HEK293 (cell line): ENCODE data around the gene NELL2.
A peak's percentile ranks its signal among the peaks of the same experiment; 100 is the strongest.

ENCODE experiments used
- CTCF ChIA-PET: fragments of 350-600 bp; formaldehyde crosslinking; extraction: SDS; loops from one replicate; lab custom pipeline; 2021; ENCODE audit warnings: antibody characterized with exemption; lab: Yijun Ruan, JAX
- POLR2A ChIA-PET: fragments of 300-600 bp; formaldehyde crosslinking; extraction: SDS; loops from one replicate; lab custom pipeline; 2020; ENCODE audit warnings: antibody characterized with exemption, inconsistent platforms; lab: Yijun Ruan, JAX
- H3K27ac ChIP-seq: fragments of 200-500 bp; sonication (Bioruptor generic); 2 replicates; pipeline ENCODE4 v1.5.1; 2014; ENCODE audit warnings: low read depth, low read length, control low read depth, inconsistent platforms; ENCODE audit errors: extremely low read depth
- H3K36me3 ChIP-seq, 2 experiments: fragments of 200-500 bp in 1 of 2; sonication (Bioruptor generic) in 1 of 2; 1 replicate in 1 of 2; 2 replicates in 1 of 2; pipeline ENCODE4 v1.5.1; 2014 to 2017; ENCODE audit warnings: inconsistent platforms in 2 of 2, low read length in 2 of 2; ENCODE audit not compliant: control insufficient read depth in 2 of 2, insufficient read depth in 1 of 2
- H3K4me1 ChIP-seq: fragments of 200-500 bp; sonication (Bioruptor generic); 2 replicates; pipeline ENCODE4 v1.5.1; 2014; ENCODE audit warnings: mild to moderate bottlenecking, low read length, inconsistent platforms; ENCODE audit not compliant: control insufficient read depth, insufficient read depth
- H3K4me3 ChIP-seq: 2 replicates; pipeline ENCODE4 v1.5.1; 2011; ENCODE audit warnings: low read depth, mild to moderate bottlenecking, control low read depth, low read length, moderate library complexity
- H3K9me3 ChIP-seq: fragments of 200-500 bp; sonication (Bioruptor generic); 2 replicates; pipeline ENCODE4 v1.5.1; 2014; ENCODE audit warnings: low read depth, low read length, inconsistent platforms; ENCODE audit not compliant: control insufficient read depth, insufficient read depth
- BCL11B ChIP-seq: fragments of 450-650 bp; formaldehyde crosslinking; IDR thresholded peaks from 2 replicates; pipeline ENCODE4 v1.5.1; 2016; ENCODE audit warnings: low read depth, missing biosample characterization, missing genetic modification characterization
- EGR2 ChIP-seq: fragments of 450-650 bp; formaldehyde crosslinking; IDR thresholded peaks from 2 replicates; pipeline ENCODE4 v1.5.1; 2016; ENCODE audit warnings: low read depth, missing biosample characterization, missing genetic modification characterization
- GLIS1 ChIP-seq: fragments of 450-650 bp; formaldehyde crosslinking; IDR thresholded peaks from 2 replicates; pipeline ENCODE4 v1.5.1; 2016; ENCODE audit warnings: missing biosample characterization, missing genetic modification characterization
- IKZF3 ChIP-seq: fragments of 450-650 bp; IDR thresholded peaks from 2 replicates; pipeline ENCODE4 v1.5.0; 2018; ENCODE audit warnings: missing biosample characterization, mild to moderate bottlenecking, missing genetic modification characterization, moderate library complexity
- KLF16 ChIP-seq: fragments of 450-650 bp; formaldehyde crosslinking; IDR thresholded peaks from 2 replicates; pipeline ENCODE4 v1.5.1; 2017; ENCODE audit warnings: missing biosample characterization, missing genetic modification characterization
- SP2 ChIP-seq: fragments of 450-650 bp; formaldehyde crosslinking; IDR thresholded peaks from 2 replicates; pipeline ENCODE4 v1.5.1; 2016; ENCODE audit warnings: missing biosample characterization, missing genetic modification characterization
- ZBTB17 ChIP-seq: fragments of 450-650 bp; formaldehyde crosslinking; IDR thresholded peaks from 2 replicates; pipeline ENCODE4 v1.5.1; 2016; ENCODE audit warnings: missing biosample characterization, missing genetic modification characterization
- ZBTB20 ChIP-seq: fragments of 450-650 bp; formaldehyde crosslinking; IDR thresholded peaks from 2 replicates; pipeline ENCODE4 v1.5.1; 2016; ENCODE audit warnings: missing biosample characterization, missing genetic modification characterization
- ZBTB48 ChIP-seq: fragments of 450-650 bp; formaldehyde crosslinking; IDR thresholded peaks from 2 replicates; pipeline ENCODE4 v1.5.1; 2016; ENCODE audit warnings: missing biosample characterization, missing genetic modification characterization
- ZFHX2 ChIP-seq: fragments of 450-650 bp; formaldehyde crosslinking; conservative IDR thresholded peaks from 2 replicates; pipeline ENCODE4 v1.5.1; 2016; ENCODE audit warnings: missing biosample characterization, missing genetic modification characterization
- ZNF221 ChIP-seq: fragments of 450-650 bp; formaldehyde crosslinking; IDR thresholded peaks from 2 replicates; pipeline ENCODE4 v1.5.1; 2017; ENCODE audit warnings: missing biosample characterization, missing genetic modification characterization, borderline replicate concordance
- ZNF335 ChIP-seq: fragments of 450-650 bp; formaldehyde crosslinking; conservative IDR thresholded peaks from 2 replicates; pipeline ENCODE4 v1.5.1; 2016; ENCODE audit warnings: missing biosample characterization, missing genetic modification characterization
- ZNF394 ChIP-seq: fragments of 450-650 bp; formaldehyde crosslinking; IDR thresholded peaks from 2 replicates; pipeline ENCODE4 v1.5.1; 2016; ENCODE audit warnings: missing biosample characterization, missing genetic modification characterization, mild to moderate bottlenecking, moderate library complexity, borderline replicate concordance
- ZNF416 ChIP-seq: fragments of 450-650 bp; formaldehyde crosslinking; IDR thresholded peaks from 2 replicates; pipeline ENCODE4 v1.5.1; 2016; ENCODE audit warnings: missing biosample characterization, missing genetic modification characterization
- ZNF501 ChIP-seq: fragments of 450-650 bp; formaldehyde crosslinking; IDR thresholded peaks from 2 replicates; pipeline ENCODE4 v1.5.1; 2016; ENCODE audit warnings: missing biosample characterization, missing genetic modification characterization
- ZNF549 ChIP-seq: fragments of 450-650 bp; IDR thresholded peaks from 2 replicates; pipeline ENCODE4 v1.5.1; 2018; ENCODE audit warnings: missing biosample characterization, missing genetic modification characterization, mild to moderate bottlenecking, inconsistent platforms, moderate library complexity
- ZNF677 ChIP-seq: fragments of 450-650 bp; IDR thresholded peaks from 2 replicates; pipeline ENCODE4 v1.5.0; 2018; ENCODE audit warnings: missing biosample characterization, mild to moderate bottlenecking, missing genetic modification characterization, moderate library complexity
- TF ChIP-seq, protein P1 (sequence below): fragments of 450-650 bp; formaldehyde crosslinking; optimal IDR thresholded peaks from 2 replicates; pipeline ENCODE3; 2016; ENCODE audit warnings: missing biosample characterization, mild to moderate bottlenecking, missing genetic modification characterization
- TF ChIP-seq, protein P2 (sequence below): fragments of 450-650 bp; formaldehyde crosslinking; IDR thresholded peaks from 2 replicates; pipeline ENCODE4 v1.5.1; 2016; ENCODE audit warnings: missing biosample characterization, missing genetic modification characterization
- TF ChIP-seq, protein P3 (sequence below): fragments of 450-650 bp; formaldehyde crosslinking; IDR thresholded peaks from 2 replicates; pipeline ENCODE4 v1.5.1; 2016; ENCODE audit warnings: missing biosample characterization, missing genetic modification characterization, borderline replicate concordance
- TF ChIP-seq, protein P4 (sequence below): fragments of 450-650 bp; formaldehyde crosslinking; IDR thresholded peaks from 2 replicates; pipeline ENCODE4 v1.5.1; 2017; ENCODE audit warnings: missing biosample characterization, mild to moderate bottlenecking, missing genetic modification characterization, moderate library complexity
- TF ChIP-seq, protein P5 (sequence below): fragments of 450-650 bp; formaldehyde crosslinking; IDR thresholded peaks from 2 replicates; pipeline ENCODE4 v1.5.1; 2016; ENCODE audit warnings: missing biosample characterization, missing genetic modification characterization
- TF ChIP-seq, protein P6 (sequence below): fragments of 450-650 bp; formaldehyde crosslinking; IDR thresholded peaks from 2 replicates; pipeline ENCODE4 v1.5.1; 2016; ENCODE audit warnings: missing biosample characterization, missing genetic modification characterization
- TF ChIP-seq, protein P7 (sequence below): fragments of 450-650 bp; formaldehyde crosslinking; IDR thresholded peaks from 2 replicates; pipeline ENCODE4 v1.5.1; 2016; ENCODE audit warnings: missing biosample characterization, missing genetic modification characterization

The NELL2 gene

DNA sequence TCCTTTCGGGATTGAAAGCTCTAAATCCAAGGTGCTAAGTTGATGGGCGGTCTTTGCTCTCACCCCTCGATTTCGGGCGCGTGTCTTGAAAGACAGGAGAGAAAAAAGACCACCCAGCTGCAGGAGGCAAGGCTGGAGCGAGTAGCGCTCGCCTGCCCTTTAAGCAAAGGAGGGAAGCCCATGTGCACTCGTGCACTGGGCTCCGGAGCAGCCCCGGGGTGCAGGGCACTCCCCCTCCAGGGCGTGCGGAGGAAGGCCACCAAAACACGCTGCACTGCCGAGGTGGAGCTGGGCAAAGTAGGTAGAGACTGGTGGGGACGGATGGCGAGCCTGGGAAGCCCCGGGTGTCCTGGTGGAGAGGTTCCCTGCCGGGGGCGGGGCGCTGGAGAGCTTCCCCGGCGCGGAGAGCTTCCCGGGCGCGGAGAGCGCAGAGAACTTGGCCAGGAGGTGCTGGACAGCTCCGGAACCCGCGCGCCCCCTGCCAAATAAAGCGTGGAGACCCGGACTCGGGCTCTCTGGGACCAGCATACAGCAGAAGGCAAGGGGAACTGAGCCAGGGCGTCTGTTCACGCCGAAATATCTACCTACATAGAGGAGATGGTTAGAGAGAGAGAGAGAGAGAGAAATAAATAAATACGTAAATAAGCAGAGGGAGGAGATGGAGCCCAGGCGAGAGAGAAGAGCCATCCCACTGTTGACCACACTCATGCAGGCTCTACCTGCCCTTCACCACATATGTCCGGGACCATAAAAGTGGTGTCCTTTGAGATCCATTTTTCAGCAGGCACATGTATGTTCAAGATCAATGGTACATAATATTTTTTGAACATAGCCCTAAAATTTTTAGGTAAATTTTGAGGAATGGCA, 662 bp upstream of the NELL2 start (continued):
- TF ChIP-seq, protein P1, sequence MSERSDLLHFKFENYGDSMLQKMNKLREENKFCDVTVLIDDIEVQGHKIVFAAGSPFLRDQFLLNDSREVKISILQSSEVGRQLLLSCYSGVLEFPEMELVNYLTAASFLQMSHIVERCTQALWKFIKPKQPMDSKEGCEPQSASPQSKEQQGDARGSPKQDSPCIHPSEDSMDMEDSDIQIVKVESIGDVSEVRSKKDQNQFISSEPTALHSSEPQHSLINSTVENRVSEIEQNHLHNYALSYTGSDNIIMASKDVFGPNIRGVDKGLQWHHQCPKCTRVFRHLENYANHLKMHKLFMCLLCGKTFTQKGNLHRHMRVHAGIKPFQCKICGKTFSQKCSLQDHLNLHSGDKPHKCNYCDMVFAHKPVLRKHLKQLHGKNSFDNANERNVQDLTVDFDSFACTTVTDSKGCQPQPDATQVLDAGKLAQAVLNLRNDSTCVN (tag by site-specific recombination), result peak; percentile 83
- TF ChIP-seq BCL11B (tag by site-specific recombination), result no peak
- peak; percentile 23; the same call in 1 of the 2 replicates for TF ChIP-seq ZNF394
- TF ChIP-seq, protein P2, sequence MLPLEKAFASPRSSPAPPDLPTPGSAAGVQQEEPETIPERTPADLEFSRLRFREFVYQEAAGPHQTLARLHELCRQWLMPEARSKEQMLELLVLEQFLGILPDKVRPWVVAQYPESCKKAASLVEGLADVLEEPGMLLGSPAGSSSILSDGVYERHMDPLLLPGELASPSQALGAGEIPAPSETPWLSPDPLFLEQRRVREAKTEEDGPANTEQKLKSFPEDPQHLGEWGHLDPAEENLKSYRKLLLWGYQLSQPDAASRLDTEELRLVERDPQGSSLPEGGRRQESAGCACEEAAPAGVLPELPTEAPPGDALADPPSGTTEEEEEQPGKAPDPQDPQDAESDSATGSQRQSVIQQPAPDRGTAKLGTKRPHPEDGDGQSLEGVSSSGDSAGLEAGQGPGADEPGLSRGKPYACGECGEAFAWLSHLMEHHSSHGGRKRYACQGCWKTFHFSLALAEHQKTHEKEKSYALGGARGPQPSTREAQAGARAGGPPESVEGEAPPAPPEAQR (tag by site-specific recombination), result no peak
- TF ChIP-seq, protein P3, sequence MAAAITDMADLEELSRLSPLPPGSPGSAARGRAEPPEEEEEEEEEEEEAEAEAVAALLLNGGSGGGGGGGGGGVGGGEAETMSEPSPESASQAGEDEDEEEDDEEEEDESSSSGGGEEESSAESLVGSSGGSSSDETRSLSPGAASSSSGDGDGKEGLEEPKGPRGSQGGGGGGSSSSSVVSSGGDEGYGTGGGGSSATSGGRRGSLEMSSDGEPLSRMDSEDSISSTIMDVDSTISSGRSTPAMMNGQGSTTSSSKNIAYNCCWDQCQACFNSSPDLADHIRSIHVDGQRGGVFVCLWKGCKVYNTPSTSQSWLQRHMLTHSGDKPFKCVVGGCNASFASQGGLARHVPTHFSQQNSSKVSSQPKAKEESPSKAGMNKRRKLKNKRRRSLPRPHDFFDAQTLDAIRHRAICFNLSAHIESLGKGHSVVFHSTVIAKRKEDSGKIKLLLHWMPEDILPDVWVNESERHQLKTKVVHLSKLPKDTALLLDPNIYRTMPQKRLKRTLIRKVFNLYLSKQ, result no peak
- TF ChIP-seq ZNF549 (tag by site-specific recombination), result no peak
- no peak for TF ChIP-seq ZNF416 (tag by site-specific recombination)
- peak; percentile 67 for TF ChIP-seq GLIS1 (tag by site-specific recombination)
- TF ChIP-seq, protein P4, sequence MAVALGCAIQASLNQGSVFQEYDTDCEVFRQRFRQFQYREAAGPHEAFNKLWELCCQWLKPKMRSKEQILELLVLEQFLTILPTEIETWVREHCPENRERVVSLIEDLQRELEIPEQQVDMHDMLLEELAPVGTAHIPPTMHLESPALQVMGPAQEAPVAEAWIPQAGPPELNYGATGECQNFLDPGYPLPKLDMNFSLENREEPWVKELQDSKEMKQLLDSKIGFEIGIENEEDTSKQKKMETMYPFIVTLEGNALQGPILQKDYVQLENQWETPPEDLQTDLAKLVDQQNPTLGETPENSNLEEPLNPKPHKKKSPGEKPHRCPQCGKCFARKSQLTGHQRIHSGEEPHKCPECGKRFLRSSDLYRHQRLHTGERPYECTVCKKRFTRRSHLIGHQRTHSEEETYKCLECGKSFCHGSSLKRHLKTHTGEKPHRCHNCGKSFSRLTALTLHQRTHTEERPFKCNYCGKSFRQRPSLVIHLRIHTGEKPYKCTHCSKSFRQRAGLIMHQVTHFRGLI (tag by site-specific recombination), result no peak
- TF ChIP-seq, protein P5, sequence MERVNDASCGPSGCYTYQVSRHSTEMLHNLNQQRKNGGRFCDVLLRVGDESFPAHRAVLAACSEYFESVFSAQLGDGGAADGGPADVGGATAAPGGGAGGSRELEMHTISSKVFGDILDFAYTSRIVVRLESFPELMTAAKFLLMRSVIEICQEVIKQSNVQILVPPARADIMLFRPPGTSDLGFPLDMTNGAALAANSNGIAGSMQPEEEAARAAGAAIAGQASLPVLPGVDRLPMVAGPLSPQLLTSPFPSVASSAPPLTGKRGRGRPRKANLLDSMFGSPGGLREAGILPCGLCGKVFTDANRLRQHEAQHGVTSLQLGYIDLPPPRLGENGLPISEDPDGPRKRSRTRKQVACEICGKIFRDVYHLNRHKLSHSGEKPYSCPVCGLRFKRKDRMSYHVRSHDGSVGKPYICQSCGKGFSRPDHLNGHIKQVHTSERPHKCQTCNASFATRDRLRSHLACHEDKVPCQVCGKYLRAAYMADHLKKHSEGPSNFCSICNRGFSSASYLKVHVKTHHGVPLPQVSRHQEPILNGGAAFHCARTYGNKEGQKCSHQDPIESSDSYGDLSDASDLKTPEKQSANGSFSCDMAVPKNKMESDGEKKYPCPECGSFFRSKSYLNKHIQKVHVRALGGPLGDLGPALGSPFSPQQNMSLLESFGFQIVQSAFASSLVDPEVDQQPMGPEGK, result peak; percentile 66
- TF ChIP-seq ZNF677 (tag by site-specific recombination), result no peak

DNA sequence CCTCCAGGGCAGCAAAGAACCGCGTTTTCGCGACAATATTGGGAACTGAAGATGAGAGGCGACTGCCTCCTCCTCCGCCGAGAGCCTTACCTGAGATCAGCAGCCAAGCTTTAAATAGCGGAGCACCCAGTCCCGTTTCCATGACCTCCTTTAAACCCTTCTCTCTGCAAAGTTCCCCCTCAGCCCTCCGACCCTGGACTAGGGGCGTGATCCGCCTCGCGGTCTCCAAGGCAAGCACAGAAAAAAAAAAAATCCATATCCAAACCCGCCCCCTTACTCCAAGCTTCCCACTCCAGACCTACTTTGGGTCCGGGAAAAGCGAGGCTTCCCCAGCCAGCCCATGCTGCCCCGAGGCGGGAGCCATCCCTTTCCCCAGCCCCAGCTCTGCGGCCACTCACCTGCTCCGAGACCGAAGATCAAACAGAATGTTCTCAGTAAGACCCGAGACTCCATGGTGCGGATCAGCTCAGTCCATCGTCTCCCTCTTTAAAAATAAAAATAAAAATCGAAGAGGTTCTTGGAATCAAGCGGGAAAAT, 630 bp downstream of the NELL2 start:
- ChIA-PET CTCF (interaction anchor here (0.6 to 2.0 kb wide), 7 partner anchors 28 to 718 kb away, joined by 3 to 10 read pairs (median 3); no protein-coding TSS in a partner anchor), POLR2A (no interaction called here)
- Histone ChIP-seq H3K9me3 (no peaks in the 10 kb centered on the region), H3K36me3 (no peaks in the 10 kb centered on the region), H3K4me3 (peak overlapping the region; percentile 61), H3K4me1 (peaks cover 2% of the 10 kb centered on the region; the same call in 1 of the 2 replicates), H3K27ac (no peak overlapping the region; the same call in 1 of the 2 replicates)
- no peak for TF ChIP-seq ZNF221 (tag by site-specific recombination)
- TF ChIP-seq ZNF335 (tag by site-specific recombination), result peak; percentile 73
- TF ChIP-seq EGR2 (tag by site-specific recombination), result 0 out of 2 replicates have a peak, but pooled peaks have one; percentile 29
- peak; percentile 55 for TF ChIP-seq ZFHX2 (tag by site-specific recombination)
- TF ChIP-seq KLF16 (tag by site-specific recombination), result peak; percentile 82; the same call in 1 of the 2 replicates
- 0 out of 2 replicates have a peak, but pooled peaks have one; percentile 7 for TF ChIP-seq IKZF3 (tag by site-specific recombination)
- TF ChIP-seq ZBTB48 (tag by site-specific recombination), result peak; percentile 64; the same call in 1 of the 2 replicates
- no peak for TF ChIP-seq ZNF394
- TF ChIP-seq, protein P6, sequence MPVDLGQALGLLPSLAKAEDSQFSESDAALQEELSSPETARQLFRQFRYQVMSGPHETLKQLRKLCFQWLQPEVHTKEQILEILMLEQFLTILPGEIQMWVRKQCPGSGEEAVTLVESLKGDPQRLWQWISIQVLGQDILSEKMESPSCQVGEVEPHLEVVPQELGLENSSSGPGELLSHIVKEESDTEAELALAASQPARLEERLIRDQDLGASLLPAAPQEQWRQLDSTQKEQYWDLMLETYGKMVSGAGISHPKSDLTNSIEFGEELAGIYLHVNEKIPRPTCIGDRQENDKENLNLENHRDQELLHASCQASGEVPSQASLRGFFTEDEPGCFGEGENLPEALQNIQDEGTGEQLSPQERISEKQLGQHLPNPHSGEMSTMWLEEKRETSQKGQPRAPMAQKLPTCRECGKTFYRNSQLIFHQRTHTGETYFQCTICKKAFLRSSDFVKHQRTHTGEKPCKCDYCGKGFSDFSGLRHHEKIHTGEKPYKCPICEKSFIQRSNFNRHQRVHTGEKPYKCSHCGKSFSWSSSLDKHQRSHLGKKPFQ (tag by site-specific recombination), result no peak
- peak; percentile 63 for TF ChIP-seq SP2 (tag by site-specific recombination)
- TF ChIP-seq, protein P7, sequence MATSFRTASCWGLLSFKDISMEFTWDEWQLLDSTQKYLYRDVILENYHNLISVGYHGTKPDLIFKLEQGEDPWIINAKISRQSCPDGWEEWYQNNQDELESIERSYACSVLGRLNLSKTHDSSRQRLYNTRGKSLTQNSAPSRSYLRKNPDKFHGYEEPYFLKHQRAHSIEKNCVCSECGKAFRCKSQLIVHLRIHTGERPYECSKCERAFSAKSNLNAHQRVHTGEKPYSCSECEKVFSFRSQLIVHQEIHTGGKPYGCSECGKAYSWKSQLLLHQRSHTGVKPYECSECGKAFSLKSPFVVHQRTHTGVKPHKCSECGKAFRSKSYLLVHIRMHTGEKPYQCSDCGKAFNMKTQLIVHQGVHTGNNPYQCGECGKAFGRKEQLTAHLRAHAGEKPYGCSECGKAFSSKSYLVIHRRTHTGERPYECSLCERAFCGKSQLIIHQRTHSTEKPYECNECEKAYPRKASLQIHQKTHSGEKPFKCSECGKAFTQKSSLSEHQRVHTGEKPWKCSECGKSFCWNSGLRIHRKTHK (tag by site-specific recombination), result no peak
- peak; percentile 62 for TF ChIP-seq ZBTB17 (tag by site-specific recombination)
- TF ChIP-seq ZNF501 (tag by site-specific recombination), result no peak
- TF ChIP-seq ZBTB20 (tag by site-specific recombination), result peak; percentile 77
